ENCODE data around the gene RBM33. TPM values are rescaled to one million over a fixed set of nuclear protein-coding genes. Genes with fewer than 3 reads are reported as not detected.

Gene RBM33, protein sequence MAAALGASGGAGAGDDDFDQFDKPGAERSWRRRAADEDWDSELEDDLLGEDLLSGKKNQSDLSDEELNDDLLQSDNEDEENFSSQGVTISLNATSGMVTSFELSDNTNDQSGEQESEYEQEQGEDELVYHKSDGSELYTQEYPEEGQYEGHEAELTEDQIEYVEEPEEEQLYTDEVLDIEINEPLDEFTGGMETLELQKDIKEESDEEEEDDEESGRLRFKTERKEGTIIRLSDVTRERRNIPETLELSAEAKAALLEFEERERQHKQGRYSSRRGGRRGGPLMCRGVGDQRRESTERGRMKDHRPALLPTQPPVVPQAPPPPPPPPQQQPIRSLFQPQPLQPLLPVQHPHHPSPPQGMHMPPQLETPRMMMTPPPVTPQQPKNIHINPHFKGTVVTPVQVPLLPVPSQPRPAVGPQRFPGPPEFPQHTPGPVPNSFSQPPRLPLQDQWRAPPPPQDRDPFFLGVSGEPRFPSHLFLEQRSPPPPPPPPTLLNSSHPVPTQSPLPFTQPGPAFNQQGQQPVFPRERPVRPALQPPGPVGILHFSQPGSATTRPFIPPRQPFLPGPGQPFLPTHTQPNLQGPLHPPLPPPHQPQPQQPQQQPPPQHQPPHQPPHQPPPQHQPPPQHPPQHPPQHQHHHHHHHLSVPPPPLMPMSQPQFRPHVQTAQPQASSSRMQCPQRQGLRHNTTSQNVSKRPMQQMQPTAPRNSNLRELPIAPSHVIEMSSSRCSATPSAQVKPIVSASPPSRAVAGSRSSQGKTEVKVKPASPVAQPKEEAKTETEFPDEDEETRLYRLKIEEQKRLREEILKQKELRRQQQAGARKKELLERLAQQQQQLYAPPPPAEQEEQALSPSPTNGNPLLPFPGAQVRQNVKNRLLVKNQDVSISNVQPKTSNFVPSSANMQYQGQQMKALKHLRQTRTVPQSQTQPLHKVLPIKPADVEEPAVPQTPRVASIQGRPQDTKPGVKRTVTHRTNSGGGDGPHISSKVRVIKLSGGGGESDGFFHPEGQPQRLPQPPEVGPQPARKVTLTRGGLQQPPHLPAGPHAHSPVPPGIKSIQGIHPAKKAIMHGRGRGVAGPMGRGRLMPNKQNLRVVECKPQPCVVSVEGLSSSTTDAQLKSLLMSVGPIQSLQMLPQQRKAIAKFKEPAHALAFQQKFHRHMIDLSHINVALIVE
- 100 to 1,000 TPM; 135 to 178 TPM for total RNA-seq
- 132 to 143 reads per million in 2 donors for total RNA-seq

DNA sequence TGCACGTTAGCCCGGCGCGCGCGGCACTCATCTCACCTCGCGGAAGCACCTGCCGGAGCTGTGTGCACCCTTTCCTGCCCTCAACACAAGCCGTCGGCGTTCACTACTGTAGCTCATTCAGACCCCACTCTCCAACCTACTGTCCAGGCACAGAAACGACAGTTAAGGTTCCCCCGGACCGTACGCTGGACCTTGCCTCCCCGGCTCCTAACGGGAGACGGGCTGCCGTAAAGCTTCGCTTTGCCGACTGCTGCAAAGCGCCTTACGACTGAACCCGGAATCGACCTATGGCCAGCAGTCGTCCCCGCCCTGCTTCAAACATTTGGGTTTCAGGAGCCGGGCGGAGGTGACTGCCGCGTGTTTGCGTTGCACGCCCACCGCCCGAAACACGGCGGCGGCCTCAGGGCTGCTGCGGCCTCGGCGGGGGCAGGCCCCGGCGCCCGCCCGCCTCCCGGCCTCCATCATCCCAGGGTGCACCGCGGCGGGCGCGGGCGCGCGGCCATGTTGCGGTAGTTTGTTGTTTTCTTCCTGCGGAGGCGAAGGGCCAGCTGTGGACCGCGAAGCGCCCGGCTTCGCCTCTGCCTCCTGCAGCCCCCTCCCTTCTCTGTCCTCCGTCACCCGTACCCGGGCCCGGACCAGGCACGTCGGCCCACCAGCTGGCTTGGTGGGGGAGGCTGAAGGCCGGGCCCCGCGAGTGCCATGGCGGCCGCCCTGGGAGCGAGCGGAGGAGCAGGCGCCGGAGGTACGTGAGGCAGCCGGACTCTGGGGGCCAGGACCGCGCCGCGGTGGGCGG lies at the start of gene RBM33:
Gene RBM33, plus strand, starts transcription at position 484 of the 793 bp plus-strand sequence. Its CDS starts 216 bp downstream, at position 700.
- peak; percentile 68 to 70 (median 69) for DNase-seq
- H3K9me3 ChIP-seq (ENCODE audit: control insufficient read depth, low read length, poor library complexity, severe bottlenecking): no peaks in the 10 kb centered on the region
- peak; percentile 87 for ATAC-seq
- Mint-ChIP-seq H3K4me1 (peaks cover 30% of the 10 kb centered on the region), H3K27ac (peak within 1 kb of the TSS; percentile 100), H3K36me3 (ENCODE audit: low read depth) (peaks cover 19% of the 10 kb centered on the region), H3K4me3 (peak within 1 kb of the TSS; percentile 100), H3K27me3 (no peaks in the 10 kb centered on the region)

- no peak overlapping the region for H3K27ac Mint-ChIP-seq
- no peaks in the 10 kb centered on the region for H3K36me3 Mint-ChIP-seq (ENCODE audit: low read depth)
- H3K4me1 Mint-ChIP-seq: peaks cover 6% of the 10 kb centered on the region
- H3K27me3 Mint-ChIP-seq: peaks cover 60% of the 10 kb centered on the region
- H3K4me3 Mint-ChIP-seq: no peak overlapping the region
- ATAC-seq (no peak), DNase-seq (no peak)
- no peaks in the 10 kb centered on the region for H3K9me3 ChIP-seq (ENCODE audit: control insufficient read depth, low read length, poor library complexity, severe bottlenecking)
Observed at GRCh38 chr7:155594961-155595366, 49.5 kb upstream of the RBM33 start.

- no peak overlapping the region for H3K4me3 Mint-ChIP-seq
- peaks cover 2% of the 10 kb centered on the region for H3K36me3 Mint-ChIP-seq (ENCODE audit: low read depth)
- H3K4me1 Mint-ChIP-seq: peaks cover 9% of the 10 kb centered on the region
- no peak overlapping the region for H3K27ac Mint-ChIP-seq
- peaks cover 71% of the 10 kb centered on the region for H3K27me3 Mint-ChIP-seq
- DNase-seq: no peak
- ATAC-seq: no peak
- H3K9me3 ChIP-seq (ENCODE audit: control insufficient read depth, low read length, poor library complexity, severe bottlenecking): no peaks in the 10 kb centered on the region
Observed at GRCh38 chr7:155597753-155598140, 46.7 kb upstream of the RBM33 start.

- ATAC-seq: peak; percentile 79
- peak overlapping the region; percentile 2 for H3K4me3 Mint-ChIP-seq
- H3K36me3 Mint-ChIP-seq (ENCODE audit: low read depth): peaks cover 2% of the 10 kb centered on the region
- H3K9me3 ChIP-seq (ENCODE audit: control insufficient read depth, low read length, poor library complexity, severe bottlenecking): no peaks in the 10 kb centered on the region
- DNase-seq: peak; percentile 60 to 81 (median 61)
- peaks cover 10% of the 10 kb centered on the region for H3K4me1 Mint-ChIP-seq
- H3K27me3 Mint-ChIP-seq: peaks cover 77% of the 10 kb centered on the region
- H3K27ac Mint-ChIP-seq: no peak overlapping the region
Observed at GRCh38 chr7:155598810-155599210, 45.7 kb upstream of the RBM33 start.

- Mint-ChIP-seq H3K27ac (no peak overlapping the region), H3K36me3 (ENCODE audit: low read depth) (peaks cover 2% of the 10 kb centered on the region), H3K27me3 (peaks cover 66% of the 10 kb centered on the region), H3K4me3 (no peak overlapping the region), H3K4me1 (peaks cover 10% of the 10 kb centered on the region)
- no peak for ATAC-seq
- H3K9me3 ChIP-seq (ENCODE audit: control insufficient read depth, low read length, poor library complexity, severe bottlenecking): no peaks in the 10 kb centered on the region
- no peak for DNase-seq
Observed at GRCh38 chr7:155602156-155602555, 42.3 kb upstream of the RBM33 start.

DNA sequence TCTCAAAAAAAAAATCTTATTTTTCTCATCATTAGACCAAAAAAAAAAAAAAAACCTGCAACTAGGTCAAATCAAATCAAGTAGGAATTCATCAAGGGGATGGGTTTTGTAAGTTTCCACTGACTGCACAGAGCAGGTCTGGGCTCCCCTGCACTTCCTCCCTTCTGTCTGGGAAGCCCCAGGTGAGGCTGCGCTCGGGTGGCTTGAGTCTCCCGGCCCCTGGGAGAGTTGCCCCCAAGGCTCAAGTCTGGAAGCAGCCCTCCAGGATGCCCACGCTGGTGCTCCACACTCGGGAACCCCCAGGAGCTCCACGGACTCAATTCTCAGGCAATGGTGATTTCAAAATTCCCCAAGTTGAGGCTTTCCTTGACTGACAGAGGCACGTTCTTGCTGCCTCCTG lies 41.7 kb upstream of the RBM33 start:
- no peaks in the 10 kb centered on the region for H3K9me3 ChIP-seq (ENCODE audit: control insufficient read depth, low read length, poor library complexity, severe bottlenecking)
- Mint-ChIP-seq H3K27me3 (peaks cover 66% of the 10 kb centered on the region), H3K36me3 (ENCODE audit: low read depth) (peaks cover 2% of the 10 kb centered on the region), H3K4me3 (no peak overlapping the region), H3K27ac (no peak overlapping the region), H3K4me1 (peaks cover 10% of the 10 kb centered on the region)
- ATAC-seq: no peak
- DNase-seq: no peak

- H3K9me3 ChIP-seq (ENCODE audit: control insufficient read depth, low read length, poor library complexity, severe bottlenecking): no peaks in the 10 kb centered on the region
- Mint-ChIP-seq H3K27me3 (peaks cover 64% of the 10 kb centered on the region), H3K4me3 (no peak overlapping the region), H3K36me3 (ENCODE audit: low read depth) (peaks cover 2% of the 10 kb centered on the region), H3K4me1 (peaks cover 10% of the 10 kb centered on the region), H3K27ac (no peak overlapping the region)
- ATAC-seq: no peak
- DNase-seq: no peak
Observed at GRCh38 chr7:155603205-155603857, 41.1 kb upstream of the RBM33 start.

DNA sequence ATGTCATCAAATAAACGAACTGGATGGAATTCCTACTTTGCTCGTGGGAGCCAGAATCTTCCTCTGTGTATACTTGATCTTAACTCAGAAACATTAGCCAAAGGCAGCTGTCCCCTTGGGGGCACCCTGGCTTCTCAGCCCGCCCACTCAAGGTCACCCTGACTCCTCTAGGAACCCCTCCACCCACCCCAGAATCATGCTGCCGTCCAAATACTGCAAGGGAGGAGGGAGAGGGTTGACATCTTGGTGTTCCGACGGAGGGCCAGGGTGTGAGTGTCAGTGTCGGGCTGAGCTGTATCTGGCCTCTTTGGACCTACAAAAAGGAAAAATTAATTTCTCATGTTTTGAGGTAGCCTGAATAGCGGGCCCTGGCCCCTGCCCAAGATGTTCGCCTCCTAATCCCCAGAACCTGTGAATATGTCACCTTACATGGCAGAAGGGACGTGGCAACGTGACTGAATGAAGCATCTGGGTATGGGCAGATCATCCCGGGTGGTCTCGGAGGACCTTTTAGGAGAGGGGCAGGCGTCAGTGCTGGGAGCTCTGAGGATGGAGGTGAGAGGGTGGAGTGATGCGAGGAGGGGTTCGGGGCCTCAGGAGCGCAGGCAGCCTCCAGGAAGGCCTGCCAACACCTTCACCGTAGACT lies 40.5 kb upstream of the RBM33 start:
- H3K36me3 Mint-ChIP-seq (ENCODE audit: low read depth): peaks cover 2% of the 10 kb centered on the region
- no peak overlapping the region for H3K4me3 Mint-ChIP-seq
- ATAC-seq (no peak), DNase-seq (no peak)
- no peak overlapping the region for H3K27ac Mint-ChIP-seq
- H3K27me3 Mint-ChIP-seq: peaks cover 57% of the 10 kb centered on the region
- no peaks in the 10 kb centered on the region for H3K9me3 ChIP-seq (ENCODE audit: control insufficient read depth, low read length, poor library complexity, severe bottlenecking)
- H3K4me1 Mint-ChIP-seq: peaks cover 4% of the 10 kb centered on the region

- ATAC-seq (no peak), DNase-seq (no peak)
- H3K36me3 Mint-ChIP-seq (ENCODE audit: low read depth): peaks cover 2% of the 10 kb centered on the region
- peaks cover 51% of the 10 kb centered on the region for H3K27me3 Mint-ChIP-seq
- H3K27ac Mint-ChIP-seq: no peak overlapping the region
- H3K4me3 Mint-ChIP-seq: no peak overlapping the region
- no peaks in the 10 kb centered on the region for H3K9me3 ChIP-seq (ENCODE audit: control insufficient read depth, low read length, poor library complexity, severe bottlenecking)
- H3K4me1 Mint-ChIP-seq: peaks cover 4% of the 10 kb centered on the region
Observed at GRCh38 chr7:155604504-155604997, 39.9 kb upstream of the RBM33 start.

GRCh38 chr7:155609185-155609584 lies 35.3 kb upstream of the RBM33 start:
- H3K4me1 Mint-ChIP-seq: no peaks in the 10 kb centered on the region
- no peak overlapping the region for H3K27ac Mint-ChIP-seq
- H3K36me3 Mint-ChIP-seq (ENCODE audit: low read depth): no peaks in the 10 kb centered on the region
- no peaks in the 10 kb centered on the region for H3K9me3 ChIP-seq (ENCODE audit: control insufficient read depth, low read length, poor library complexity, severe bottlenecking)
- peaks cover 32% of the 10 kb centered on the region for H3K27me3 Mint-ChIP-seq
- no peak for DNase-seq
- H3K4me3 Mint-ChIP-seq: no peak overlapping the region
- no peak for ATAC-seq

DNA sequence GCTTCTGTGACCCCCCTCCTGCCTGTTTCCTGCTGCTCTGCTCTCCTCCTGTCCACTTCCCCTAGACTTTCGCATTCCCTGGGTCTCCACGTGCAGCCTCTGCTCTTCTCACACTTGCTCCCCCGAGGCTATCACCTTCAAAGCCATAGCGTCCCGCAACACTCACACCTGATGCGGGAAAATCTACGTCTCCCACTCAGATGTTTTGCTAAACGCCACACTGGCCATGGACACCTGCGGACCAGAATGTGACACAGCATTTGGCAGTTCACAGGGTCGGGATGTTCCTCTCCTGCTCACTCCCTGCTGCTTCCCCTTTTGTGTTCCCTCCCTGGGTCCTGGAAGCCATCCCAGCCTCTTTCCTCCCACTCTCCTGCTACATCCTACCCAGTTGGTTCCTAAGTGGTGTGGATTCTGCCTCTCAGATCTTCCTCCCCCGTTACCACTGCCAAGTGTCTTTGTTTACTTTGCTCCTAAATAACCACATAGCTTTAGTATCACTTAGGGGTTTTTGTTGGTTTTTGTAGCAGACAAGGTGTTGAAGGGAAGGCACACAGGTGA lies 33.7 kb upstream of the RBM33 start:
- no peak for ATAC-seq
- no peak overlapping the region for H3K27ac Mint-ChIP-seq
- no peaks in the 10 kb centered on the region for H3K9me3 ChIP-seq (ENCODE audit: control insufficient read depth, low read length, poor library complexity, severe bottlenecking)

More for the DNA sequence above, 33.7 kb upstream of the RBM33 start:
- Mint-ChIP-seq H3K27me3 (peaks cover 29% of the 10 kb centered on the region), H3K4me1 (no peaks in the 10 kb centered on the region), H3K4me3 (no peak overlapping the region), H3K36me3 (ENCODE audit: low read depth) (peaks cover 3% of the 10 kb centered on the region)
- DNase-seq: no peak

All from T-helper 17 cell (primary cell).